Measurements from ENCODE around the gene ZNF518B.

DNA sequence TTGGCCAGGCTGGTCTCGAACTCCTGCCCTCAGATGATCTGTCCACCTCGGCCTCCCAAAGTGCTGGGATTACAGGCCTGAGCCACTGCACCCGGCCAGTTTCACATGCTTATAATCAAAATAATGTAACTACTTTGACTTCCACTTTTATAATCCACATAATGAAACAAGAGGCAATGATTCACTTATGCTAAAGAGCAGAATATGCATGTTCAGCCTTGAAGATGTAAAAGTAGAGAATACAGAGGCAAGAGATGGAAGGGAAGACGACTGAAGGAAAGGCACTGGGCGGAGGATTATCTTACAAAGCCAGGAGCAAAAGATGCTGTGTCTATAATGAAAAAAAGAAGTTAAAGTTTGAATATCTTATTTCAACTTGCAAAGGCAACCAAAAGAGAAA, 13.3 kb upstream of the ZNF518B start:
- TF ChIP-seq, protein P1, sequence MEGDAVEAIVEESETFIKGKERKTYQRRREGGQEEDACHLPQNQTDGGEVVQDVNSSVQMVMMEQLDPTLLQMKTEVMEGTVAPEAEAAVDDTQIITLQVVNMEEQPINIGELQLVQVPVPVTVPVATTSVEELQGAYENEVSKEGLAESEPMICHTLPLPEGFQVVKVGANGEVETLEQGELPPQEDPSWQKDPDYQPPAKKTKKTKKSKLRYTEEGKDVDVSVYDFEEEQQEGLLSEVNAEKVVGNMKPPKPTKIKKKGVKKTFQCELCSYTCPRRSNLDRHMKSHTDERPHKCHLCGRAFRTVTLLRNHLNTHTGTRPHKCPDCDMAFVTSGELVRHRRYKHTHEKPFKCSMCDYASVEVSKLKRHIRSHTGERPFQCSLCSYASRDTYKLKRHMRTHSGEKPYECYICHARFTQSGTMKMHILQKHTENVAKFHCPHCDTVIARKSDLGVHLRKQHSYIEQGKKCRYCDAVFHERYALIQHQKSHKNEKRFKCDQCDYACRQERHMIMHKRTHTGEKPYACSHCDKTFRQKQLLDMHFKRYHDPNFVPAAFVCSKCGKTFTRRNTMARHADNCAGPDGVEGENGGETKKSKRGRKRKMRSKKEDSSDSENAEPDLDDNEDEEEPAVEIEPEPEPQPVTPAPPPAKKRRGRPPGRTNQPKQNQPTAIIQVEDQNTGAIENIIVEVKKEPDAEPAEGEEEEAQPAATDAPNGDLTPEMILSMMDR (IDR thresholded peaks at IDR 0.05; ENCODE audit: insufficient read depth, low read length, poor library complexity, severe bottlenecking) = no peak
- no peak for TF ChIP-seq EZH2phosphoT487 (conservative IDR thresholded peaks at IDR 0.05; ENCODE audit: low read length)

All from SU-DHL-6 (cell line).